ENCODE data around the gene SLX4.

The SLX4 gene

DNA sequence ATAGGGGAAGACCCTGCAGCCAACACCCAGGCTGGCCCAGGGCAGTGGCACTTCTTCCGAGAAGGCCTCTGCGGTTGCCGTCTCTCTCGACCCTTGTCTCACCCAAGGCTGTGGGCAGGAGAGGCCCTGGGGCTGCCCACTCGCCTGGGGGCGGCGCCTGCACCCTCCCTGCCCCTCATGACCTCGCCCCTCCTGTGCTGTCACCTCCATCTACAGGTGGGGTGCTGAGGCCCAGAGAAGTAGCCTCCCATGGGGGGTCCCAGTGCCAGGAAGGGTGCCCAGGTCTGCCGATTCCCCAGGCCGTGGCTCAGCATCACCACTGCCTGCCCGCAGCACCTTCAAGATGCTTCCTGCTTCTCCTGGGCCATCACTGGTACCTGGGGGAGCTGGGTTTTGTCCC lies 35.2 kb downstream of the SLX4 start:
- TF ChIP-seq, protein P1, sequence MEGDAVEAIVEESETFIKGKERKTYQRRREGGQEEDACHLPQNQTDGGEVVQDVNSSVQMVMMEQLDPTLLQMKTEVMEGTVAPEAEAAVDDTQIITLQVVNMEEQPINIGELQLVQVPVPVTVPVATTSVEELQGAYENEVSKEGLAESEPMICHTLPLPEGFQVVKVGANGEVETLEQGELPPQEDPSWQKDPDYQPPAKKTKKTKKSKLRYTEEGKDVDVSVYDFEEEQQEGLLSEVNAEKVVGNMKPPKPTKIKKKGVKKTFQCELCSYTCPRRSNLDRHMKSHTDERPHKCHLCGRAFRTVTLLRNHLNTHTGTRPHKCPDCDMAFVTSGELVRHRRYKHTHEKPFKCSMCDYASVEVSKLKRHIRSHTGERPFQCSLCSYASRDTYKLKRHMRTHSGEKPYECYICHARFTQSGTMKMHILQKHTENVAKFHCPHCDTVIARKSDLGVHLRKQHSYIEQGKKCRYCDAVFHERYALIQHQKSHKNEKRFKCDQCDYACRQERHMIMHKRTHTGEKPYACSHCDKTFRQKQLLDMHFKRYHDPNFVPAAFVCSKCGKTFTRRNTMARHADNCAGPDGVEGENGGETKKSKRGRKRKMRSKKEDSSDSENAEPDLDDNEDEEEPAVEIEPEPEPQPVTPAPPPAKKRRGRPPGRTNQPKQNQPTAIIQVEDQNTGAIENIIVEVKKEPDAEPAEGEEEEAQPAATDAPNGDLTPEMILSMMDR (IDR thresholded peaks at IDR 0.05; ENCODE audit: low read depth, low read length): no peak
- H3K4me3 ChIP-seq (replicated peaks in 1 of 2; ENCODE audit: low read depth in 2 of 2, low read length in 2 of 2): no peak overlapping the region
- DNase-seq (ENCODE audit: low read depth in 2 of 2): no peak

DNA sequence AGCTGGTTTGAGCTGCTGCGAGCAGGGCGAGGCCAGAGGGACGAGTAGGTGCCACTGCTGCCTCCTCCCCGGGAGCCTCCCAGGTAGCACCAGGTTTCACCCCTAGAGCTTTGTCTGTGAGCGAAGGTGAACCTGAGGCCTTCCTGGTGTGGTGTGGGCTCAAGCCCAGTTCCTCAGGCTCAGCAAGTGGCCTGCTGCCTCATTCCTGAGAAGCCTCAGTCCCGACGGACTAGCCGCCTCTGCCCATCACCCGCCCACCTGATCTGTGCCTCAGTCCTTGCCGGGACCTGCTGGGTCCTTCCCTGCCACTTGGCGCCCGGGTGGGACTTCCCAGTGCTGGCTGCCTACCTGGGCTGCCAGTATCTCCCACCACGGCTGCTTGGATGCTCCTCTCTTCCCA lies 35.9 kb downstream of the SLX4 start:
- TF ChIP-seq, protein P1 (IDR thresholded peaks at IDR 0.05; ENCODE audit: low read depth, low read length): no peak
- DNase-seq (ENCODE audit: low read depth in 2 of 2): no peak
- no peak overlapping the region for H3K4me3 ChIP-seq (replicated peaks in 1 of 2; ENCODE audit: low read depth in 2 of 2, low read length in 2 of 2)

GRCh38 chr16:3574195-3574594 lies 37.2 kb downstream of the SLX4 start:
- DNase-seq (ENCODE audit: low read depth in 2 of 2): no peak
- TF ChIP-seq, protein P1 (IDR thresholded peaks at IDR 0.05; ENCODE audit: low read depth, low read length): no peak
- H3K4me3 ChIP-seq (replicated peaks in 1 of 2; ENCODE audit: low read depth in 2 of 2, low read length in 2 of 2): no peak overlapping the region

GRCh38 chr16:3573146-3573815 lies 38.1 kb downstream of the SLX4 start:
- TF ChIP-seq, protein P1 (IDR thresholded peaks at IDR 0.05; ENCODE audit: low read depth, low read length): no peak
- H3K4me3 ChIP-seq (replicated peaks in 1 of 2; ENCODE audit: low read depth in 2 of 2, low read length in 2 of 2): no peak overlapping the region

DNA sequence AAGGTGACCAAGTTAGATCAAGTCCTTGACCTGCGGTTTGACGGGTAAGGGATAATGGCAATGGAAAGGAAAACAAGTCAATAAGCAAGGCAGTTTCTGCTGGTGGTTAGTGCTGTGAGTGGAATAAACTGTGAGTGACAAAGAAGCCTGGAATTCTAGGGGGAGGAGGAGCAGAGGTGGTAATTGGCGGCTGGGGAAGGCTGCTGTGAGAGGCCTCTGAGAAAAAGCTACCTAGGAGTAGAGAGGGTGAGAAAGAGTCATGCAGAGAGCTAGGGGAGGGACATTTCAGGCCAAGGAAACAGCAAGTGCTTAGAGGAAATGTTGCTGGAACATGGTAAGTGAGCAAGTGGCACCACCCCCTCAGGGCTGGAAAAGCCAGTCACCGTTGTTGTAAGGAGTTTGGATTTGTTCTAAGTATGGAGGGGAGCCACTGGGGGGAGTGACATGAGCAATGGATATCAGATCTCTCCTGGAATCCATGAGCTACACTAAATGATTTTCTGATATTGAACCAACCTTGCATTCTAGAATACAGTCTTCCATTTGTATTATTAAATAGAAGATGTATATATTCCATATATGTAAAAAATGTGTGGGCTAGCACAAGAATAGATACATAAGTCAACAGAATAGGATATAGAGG lies 40.9 kb downstream of the SLX4 start:
- TF ChIP-seq, protein P1 (IDR thresholded peaks at IDR 0.05; ENCODE audit: low read depth, low read length): no peak
- H3K4me3 ChIP-seq (replicated peaks in 1 of 2; ENCODE audit: low read depth in 2 of 2, low read length in 2 of 2): no peak overlapping the region
- no peak for DNase-seq (ENCODE audit: low read depth in 2 of 2)

More at GRCh38 chr16:3573146-3573815, 38.1 kb downstream of the SLX4 start:
- no peak for DNase-seq (ENCODE audit: low read depth in 2 of 2)

GRCh38 chr16:3569851-3570250 lies 41.6 kb downstream of the SLX4 start:
- TF ChIP-seq, protein P1 (IDR thresholded peaks at IDR 0.05; ENCODE audit: low read depth, low read length): no peak
- H3K4me3 ChIP-seq (replicated peaks in 1 of 2; ENCODE audit: low read depth in 2 of 2, low read length in 2 of 2): no peak overlapping the region
- DNase-seq (ENCODE audit: low read depth in 2 of 2): no peak
